HCT116 (cell line): ENCODE results near the gene PRMT5. TPM values are rescaled to one million over a fixed set of nuclear protein-coding genes. Genes with fewer than 3 reads are reported as not detected.

ENCODE experiments used
- ATAC-seq: fragments of 200-7000 bp; cut with Tn5 transposase; 2 replicates; pipeline ENCODE4 v1.9.1; 2020; ENCODE audit warnings: mild to moderate bottlenecking, moderate library complexity
- BruUV-seq: library from RNA; stranded (reverse); fragments of 400-500 nt; replicated peaks from 2 replicates; lab custom pipeline; 2021; lab: Mats Ljungman, UMichigan
- CTCF ChIA-PET: fragments of 300-600 bp; sonication (Branson Sonifier 250); formaldehyde crosslinking; loops from one replicate; lab custom pipeline; 2021; ENCODE audit warnings: antibody characterized with exemption; lab: Charles Lee
- POLR2A ChIA-PET: fragments of 300-600, 350-600 bp; sonication (Branson Sonifier 250); formaldehyde crosslinking; loops from one replicate; lab custom pipeline; 2021; ENCODE audit warnings: antibody characterized with exemption; lab: Charles Lee
- RAD21 ChIA-PET, 2 experiments: fragments of 300-600 bp; sonication (Branson Sonifier 250); formaldehyde crosslinking; loops; one replicate each; lab custom pipeline; 2023; ENCODE audit warnings: low total read pairs in 2 of 2; ENCODE audit not compliant: uncharacterized antibody in 2 of 2, unreplicated experiment in 2 of 2, low non-redundant PET in 1 of 2; lab: Charles Lee
- DNase-seq: peaks from one replicate; pipeline ENCODE4 v3.0.0-alpha.2; 2010; ENCODE audit warnings: low read depth, low spot score
- H2AFZ ChIP-seq: fragments of 200-600 bp; shearing (Covaris generic), sonication (generic); 2 replicates; pipeline ENCODE4 v1.6.1; 2017; ENCODE audit warnings: low read depth, mixed run types, mixed read lengths, antibody characterized with exemption, low read length; ENCODE audit not compliant: poor library complexity, severe bottlenecking
- H3K27ac ChIP-seq: 2 replicates; pipeline ENCODE4 v1.5.1; 2012; ENCODE audit warnings: low read depth, low read length
- H3K27me3 ChIP-seq: fragments of 200-600 bp; sonication (generic); 2 replicates; pipeline ENCODE4 v1.6.1; 2016; ENCODE audit warnings: mixed run types, low read length, mixed read lengths; ENCODE audit not compliant: insufficient read depth
- H3K36me3 ChIP-seq, 2 experiments: fragments of 200-500 bp in 1 of 2; fragments of 200-600 bp in 1 of 2; sonication (Bioruptor generic) in 1 of 2; sonication (generic) in 1 of 2; 2 replicates each; pipeline versions ENCODE4 v1.5.1 to v1.6.1; 2014 to 2016; ENCODE audit warnings: low read length in 2 of 2, inconsistent platforms in 1 of 2, mixed read lengths in 1 of 2, mixed run types in 1 of 2; ENCODE audit not compliant: insufficient read depth in 2 of 2, control insufficient read depth in 1 of 2
- H3K4me1 ChIP-seq, 2 experiments: fragments of 200-600 bp in 1 of 2; sonication (generic) in 1 of 2; 2 replicates each; pipeline versions ENCODE4 v1.5.1 to v1.6.1; 2012 to 2017; ENCODE audit warnings: low read length in 2 of 2, inconsistent platforms in 1 of 2, mild to moderate bottlenecking in 1 of 2, mixed read lengths in 1 of 2, mixed run types in 1 of 2, moderate library complexity in 1 of 2; ENCODE audit not compliant: insufficient read depth in 2 of 2, control insufficient read depth in 1 of 2
- H3K4me2 ChIP-seq: fragments of 200-600 bp; sonication (generic); 2 replicates; pipeline ENCODE4 v1.6.1; 2017; ENCODE audit warnings: mixed run types, low read length, mixed read lengths
- H3K4me3 ChIP-seq, 2 experiments: fragments of 200-600 bp in 1 of 2; sonication (generic) in 1 of 2; replicated peaks in 1 of 2; 2 replicates each; pipeline ENCODE4 v1.5.1; 2011 to 2016; ENCODE audit warnings: low read length in 2 of 2, control low read depth in 1 of 2, low read depth in 1 of 2, mild to moderate bottlenecking in 1 of 2, mixed read lengths in 1 of 2, mixed run types in 1 of 2
- H3K79me2 ChIP-seq: fragments of 200-600 bp; sonication (generic); 2 replicates; pipeline ENCODE4 v1.6.1; 2017; ENCODE audit warnings: mild to moderate bottlenecking, mixed run types, low read length, moderate library complexity, mixed read lengths; ENCODE audit not compliant: insufficient read depth
- H3K9ac ChIP-seq: fragments of 200-600 bp; sonication (generic); 2 replicates; pipeline ENCODE4 v1.6.1; 2016; ENCODE audit warnings: low read length, mixed read lengths
- H3K9me2 ChIP-seq: fragments of 200-600 bp; sonication (generic), shearing (Covaris generic); 2 replicates; pipeline ENCODE4 v1.6.1; 2017; ENCODE audit warnings: mixed run types, mild to moderate bottlenecking, moderate library complexity; ENCODE audit not compliant: insufficient read depth
- H3K9me3 ChIP-seq, 2 experiments: fragments of 200-500 bp in 1 of 2; fragments of 200-600 bp in 1 of 2; sonication (Bioruptor generic) in 1 of 2; sonication (generic) in 1 of 2; 2 replicates each; pipeline ENCODE4 v1.6.1; 2014 to 2017; ENCODE audit warnings: low read length in 2 of 2, mixed read lengths in 2 of 2, inconsistent platforms in 1 of 2, low read depth in 1 of 2, mild to moderate bottlenecking in 1 of 2, mixed run types in 1 of 2, moderate library complexity in 1 of 2; ENCODE audit not compliant: control insufficient read depth in 1 of 2, insufficient read depth in 1 of 2
- H4K20me1 ChIP-seq: fragments of 200-600 bp; sonication (generic), shearing (Covaris generic); 2 replicates; pipeline ENCODE4 v1.6.1; 2017; ENCODE audit warnings: mixed run types, mild to moderate bottlenecking, moderate library complexity; ENCODE audit not compliant: insufficient read depth
- CBX3 ChIP-seq: IDR thresholded peaks from 2 replicates; pipeline ENCODE4 v1.6.1; 2012; ENCODE audit warnings: low read depth
- EGR1 ChIP-seq: IDR thresholded peaks from 2 replicates; pipeline ENCODE4 v1.6.1; 2012; ENCODE audit warnings: low read depth
- ELF1 ChIP-seq: IDR thresholded peaks from 2 replicates; pipeline ENCODE4 v1.6.1; 2012; ENCODE audit warnings: low read depth, borderline replicate concordance
- EZH2 ChIP-seq: fragments of 200-600 bp; sonication (generic); IDR thresholded peaks from 2 replicates; pipeline ENCODE4 v1.6.1; 2017; ENCODE audit warnings: antibody characterized with exemption, mixed run types
- JUND ChIP-seq: IDR thresholded peaks from 2 replicates; pipeline ENCODE4 v1.6.1; 2012
- POLR2A ChIP-seq: IDR thresholded peaks from 2 replicates; pipeline ENCODE4 v1.7.0; 2011; ENCODE audit warnings: borderline replicate concordance; ENCODE audit not compliant: insufficient read depth, insufficient read length; ENCODE audit errors: extremely low read depth
- RAD21 ChIP-seq: IDR thresholded peaks from 2 replicates; pipeline ENCODE4 v1.6.1; 2012; ENCODE audit warnings: low read depth, mild to moderate bottlenecking
- REST ChIP-seq: IDR thresholded peaks from 2 replicates; pipeline ENCODE4 v1.6.1; 2012; ENCODE audit warnings: low read depth
- SIN3A ChIP-seq: IDR thresholded peaks from 2 replicates; pipeline ENCODE4 v1.6.1; 2012; ENCODE audit warnings: low read depth
- SP1 ChIP-seq: IDR thresholded peaks from 2 replicates; pipeline ENCODE4 v1.6.1; 2012; ENCODE audit warnings: low read depth
- SRF ChIP-seq: IDR thresholded peaks from 2 replicates; pipeline ENCODE4 v1.6.1; 2012; ENCODE audit warnings: low read depth
- TCF7L2 ChIP-seq: IDR thresholded peaks from 2 replicates; pipeline ENCODE4 v1.7.0; 2011; ENCODE audit warnings: borderline replicate concordance, inconsistent platforms; ENCODE audit not compliant: insufficient read depth, insufficient read length; ENCODE audit errors: extremely low read depth
- ZFX ChIP-seq: fragments of 450-650 bp; IDR thresholded peaks from 2 replicates; pipeline ENCODE4 v1.6.1; 2017
- ZNF274 ChIP-seq: fragments of 200-500 bp; sonication (Bioruptor generic); IDR thresholded peaks from 2 replicates; pipeline ENCODE4 v1.6.1; 2014; ENCODE audit warnings: mild to moderate bottlenecking, low read depth, low read length, inconsistent platforms
- intact Hi-C: fragments of 100-400 bp; cut with micrococcal nuclease; formaldehyde crosslinking; loops from 2 replicates; pipeline ENCODE4 v1.10.0; 2022
- total RNA-seq: library from RNA; stranded (reverse); gene quantifications from one replicate; pipeline ENCODE4 v1.2.1, GENCODE V29; 2021; ENCODE audit not compliant: unreplicated experiment
- TF ChIP-seq, protein P1 (sequence below): IDR thresholded peaks from 2 replicates; pipeline ENCODE4 v1.6.1; 2012
- TF ChIP-seq, protein P2 (sequence below), 3 experiments: fragments of 200-600 bp in 1 of 3; sonication (generic) in 1 of 3; IDR thresholded peaks in 2 of 3; conservative IDR thresholded peaks in 1 of 3; 2 replicates each; pipeline ENCODE4 v1.5.1; 2012 to 2017; ENCODE audit warnings: low read depth in 2 of 3, low read length in 2 of 3, antibody characterized with exemption in 1 of 3, borderline replicate concordance in 1 of 3, control low read depth in 1 of 3, mild to moderate bottlenecking in 1 of 3, mixed read lengths in 1 of 3, mixed run types in 1 of 3, moderate library complexity in 1 of 3; ENCODE audit not compliant: insufficient read depth in 1 of 3
- TF ChIP-seq, protein P3 (sequence below): IDR thresholded peaks from 2 replicates; pipeline ENCODE4 v1.6.1; 2012
- TF ChIP-seq, protein P4 (sequence below): IDR thresholded peaks from 2 replicates; pipeline ENCODE4 v1.6.1; 2011; ENCODE audit warnings: mild to moderate bottlenecking, low read length, moderate library complexity; ENCODE audit not compliant: insufficient replicate concordance; ENCODE audit errors: extremely low read depth

PRMT5 gene
- total RNA-seq, 1 experiment from 2014 or later, result 186 TPM

- Histone ChIP-seq H3K9me3 (no peaks in the 10 kb centered on the region), H3K27ac (peak overlapping the region; percentile 82), H3K9me2 (no peaks in the 10 kb centered on the region), H4K20me1 (no peaks in the 10 kb centered on the region), H3K4me1 (peaks cover 57 to 58% of the 10 kb centered on the region in 2 experiments), H3K79me2 (peaks cover 47% of the 10 kb centered on the region), H3K4me3 (peak overlapping the region in 1 of 2 experiments; percentile 38; a peak in 2 of 4 replicates), H3K9ac (peak overlapping the region; percentile 90), H3K4me2 (peak overlapping the region; percentile 97), H3K36me3 (peaks cover 2 to 35% of the 10 kb centered on the region in 2 experiments; a peak in 2 of 4 replicates), H2AFZ (no peak overlapping the region), H3K27me3 (no peaks in the 10 kb centered on the region)
- no peak for DNase-seq
- no TSS peak for BruUV-seq
- ATAC-seq, result no peak
- intact Hi-C loops, result no loop called here
- ChIA-PET POLR2A (interaction anchor here (0.9 to 2.1 kb wide), 3 partner anchors 10 to 81 kb away, joined by 3 to 12 read pairs (median 3); no protein-coding TSS in a partner anchor), RAD21 (interaction anchor here (1.0 to 1.1 kb wide), 2 partner anchors 10 to 47 kb away, joined by 3 to 4 read pairs; no protein-coding TSS in a partner anchor), CTCF (interaction anchor here (1.1 to 2.6 kb wide), 7 partner anchors 10 to 417 kb away, joined by 3 to 22 read pairs (median 6); partner anchors contain the start of gene HAUS4)
- TF ChIP-seq, protein P1, sequence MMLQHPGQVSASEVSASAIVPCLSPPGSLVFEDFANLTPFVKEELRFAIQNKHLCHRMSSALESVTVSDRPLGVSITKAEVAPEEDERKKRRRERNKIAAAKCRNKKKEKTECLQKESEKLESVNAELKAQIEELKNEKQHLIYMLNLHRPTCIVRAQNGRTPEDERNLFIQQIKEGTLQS, result no peak
- TF ChIP-seq ELF1 (no peak), EGR1 (no peak), SIN3A (no peak), RAD21 (no peak), CBX3 (no peak), JUND (no peak), SRF (no peak), TCF7L2 (no peak), ZFX (no peak), POLR2A (no peak), REST (no peak), ZNF274 (no peak), EZH2 (no peak), SP1 (no peak)
- TF ChIP-seq, protein P2, sequence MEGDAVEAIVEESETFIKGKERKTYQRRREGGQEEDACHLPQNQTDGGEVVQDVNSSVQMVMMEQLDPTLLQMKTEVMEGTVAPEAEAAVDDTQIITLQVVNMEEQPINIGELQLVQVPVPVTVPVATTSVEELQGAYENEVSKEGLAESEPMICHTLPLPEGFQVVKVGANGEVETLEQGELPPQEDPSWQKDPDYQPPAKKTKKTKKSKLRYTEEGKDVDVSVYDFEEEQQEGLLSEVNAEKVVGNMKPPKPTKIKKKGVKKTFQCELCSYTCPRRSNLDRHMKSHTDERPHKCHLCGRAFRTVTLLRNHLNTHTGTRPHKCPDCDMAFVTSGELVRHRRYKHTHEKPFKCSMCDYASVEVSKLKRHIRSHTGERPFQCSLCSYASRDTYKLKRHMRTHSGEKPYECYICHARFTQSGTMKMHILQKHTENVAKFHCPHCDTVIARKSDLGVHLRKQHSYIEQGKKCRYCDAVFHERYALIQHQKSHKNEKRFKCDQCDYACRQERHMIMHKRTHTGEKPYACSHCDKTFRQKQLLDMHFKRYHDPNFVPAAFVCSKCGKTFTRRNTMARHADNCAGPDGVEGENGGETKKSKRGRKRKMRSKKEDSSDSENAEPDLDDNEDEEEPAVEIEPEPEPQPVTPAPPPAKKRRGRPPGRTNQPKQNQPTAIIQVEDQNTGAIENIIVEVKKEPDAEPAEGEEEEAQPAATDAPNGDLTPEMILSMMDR (IDR thresholded peaks at IDR 0.05 in 2 of 3, conservative IDR thresholded peaks at IDR 0.05 in 1 of 3; ENCODE audit: borderline replicate concordance in 1 of 3, insufficient read depth in 1 of 3, low read depth in 2 of 3, low read length in 2 of 3), result no peak
- TF ChIP-seq, protein P3, sequence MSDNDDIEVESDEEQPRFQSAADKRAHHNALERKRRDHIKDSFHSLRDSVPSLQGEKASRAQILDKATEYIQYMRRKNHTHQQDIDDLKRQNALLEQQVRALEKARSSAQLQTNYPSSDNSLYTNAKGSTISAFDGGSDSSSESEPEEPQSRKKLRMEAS, result no peak
- TF ChIP-seq, protein P4, sequence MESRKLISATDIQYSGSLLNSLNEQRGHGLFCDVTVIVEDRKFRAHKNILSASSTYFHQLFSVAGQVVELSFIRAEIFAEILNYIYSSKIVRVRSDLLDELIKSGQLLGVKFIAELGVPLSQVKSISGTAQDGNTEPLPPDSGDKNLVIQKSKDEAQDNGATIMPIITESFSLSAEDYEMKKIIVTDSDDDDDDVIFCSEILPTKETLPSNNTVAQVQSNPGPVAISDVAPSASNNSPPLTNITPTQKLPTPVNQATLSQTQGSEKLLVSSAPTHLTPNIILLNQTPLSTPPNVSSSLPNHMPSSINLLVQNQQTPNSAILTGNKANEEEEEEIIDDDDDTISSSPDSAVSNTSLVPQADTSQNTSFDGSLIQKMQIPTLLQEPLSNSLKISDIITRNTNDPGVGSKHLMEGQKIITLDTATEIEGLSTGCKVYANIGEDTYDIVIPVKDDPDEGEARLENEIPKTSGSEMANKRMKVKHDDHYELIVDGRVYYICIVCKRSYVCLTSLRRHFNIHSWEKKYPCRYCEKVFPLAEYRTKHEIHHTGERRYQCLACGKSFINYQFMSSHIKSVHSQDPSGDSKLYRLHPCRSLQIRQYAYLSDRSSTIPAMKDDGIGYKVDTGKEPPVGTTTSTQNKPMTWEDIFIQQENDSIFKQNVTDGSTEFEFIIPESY, result no peak
Measured at GRCh38 chr14:22976620-22977433, 47.7 kb upstream of the PRMT5 start.
